Colonic mucosa (tissue), 4 donors: ENCODE results near the gene HNMT. TPM values are rescaled to one million over a fixed set of nuclear protein-coding genes. Genes with fewer than 3 reads are reported as not detected.

Experiments used
- DNase-seq: peaks from one replicate; pipeline ENCODE4 v3.0.0-alpha.2; 2020
- H3K27ac ChIP-seq: fragments of 200-600 bp; one replicate; pipeline ENCODE4 v1.8.0; 2021
- H3K27me3 ChIP-seq: fragments of 200-600 bp; one replicate; pipeline ENCODE4 v1.8.0; 2021
- H3K36me3 ChIP-seq: fragments of 200-600 bp; one replicate; pipeline ENCODE4 v1.8.0; 2021
- H3K4me1 ChIP-seq: fragments of 200-600 bp; one replicate; pipeline ENCODE4 v1.8.0; 2021; ENCODE audit warnings: mild to moderate bottlenecking
- H3K4me3 ChIP-seq: fragments of 200-600 bp; one replicate; pipeline ENCODE4 v1.8.0; 2021
- H3K9ac ChIP-seq, 2 donors: one replicate each; pipeline ENCODE4 v1.7.0; 2013; ENCODE audit warnings: control low read depth in 2 of 2, low read depth in 2 of 2, low read length in 2 of 2
- H3K9me3 ChIP-seq: fragments of 200-600 bp; one replicate; pipeline ENCODE4 v1.8.0; 2021
- CTCF ChIP-seq: fragments of 200-600 bp; IDR thresholded peaks from one replicate; pipeline ENCODE4 v1.8.0; 2022; ENCODE audit warnings: antibody characterized with exemption, mild to moderate bottlenecking
- intact Hi-C: fragments of 100-400 bp; cut with DNase I; formaldehyde crosslinking; loops from one replicate; pipeline ENCODE4 v1.14.1; 2022
- total RNA-seq, 2 donors: library from RNA; stranded (reverse); fragmentation: NEBNext Ultra II Directional in 1 of 2; extraction: Animal tissue kit (Norgen Biotek cat#: 25700) in 1 of 2; gene quantifications; one replicate each; pipeline ENCODE4 v1.2.1, GENCODE V29; 2021
- donor health status: healthy.
- donor health status: DM: no; HTN: no; CAD: no.
- donor health status: DM: no; HTN: no; CAD: no.

Gene HNMT
- total RNA-seq, 2 donors from 2014 or later: 62.2 to 82.1 TPM

DNA sequence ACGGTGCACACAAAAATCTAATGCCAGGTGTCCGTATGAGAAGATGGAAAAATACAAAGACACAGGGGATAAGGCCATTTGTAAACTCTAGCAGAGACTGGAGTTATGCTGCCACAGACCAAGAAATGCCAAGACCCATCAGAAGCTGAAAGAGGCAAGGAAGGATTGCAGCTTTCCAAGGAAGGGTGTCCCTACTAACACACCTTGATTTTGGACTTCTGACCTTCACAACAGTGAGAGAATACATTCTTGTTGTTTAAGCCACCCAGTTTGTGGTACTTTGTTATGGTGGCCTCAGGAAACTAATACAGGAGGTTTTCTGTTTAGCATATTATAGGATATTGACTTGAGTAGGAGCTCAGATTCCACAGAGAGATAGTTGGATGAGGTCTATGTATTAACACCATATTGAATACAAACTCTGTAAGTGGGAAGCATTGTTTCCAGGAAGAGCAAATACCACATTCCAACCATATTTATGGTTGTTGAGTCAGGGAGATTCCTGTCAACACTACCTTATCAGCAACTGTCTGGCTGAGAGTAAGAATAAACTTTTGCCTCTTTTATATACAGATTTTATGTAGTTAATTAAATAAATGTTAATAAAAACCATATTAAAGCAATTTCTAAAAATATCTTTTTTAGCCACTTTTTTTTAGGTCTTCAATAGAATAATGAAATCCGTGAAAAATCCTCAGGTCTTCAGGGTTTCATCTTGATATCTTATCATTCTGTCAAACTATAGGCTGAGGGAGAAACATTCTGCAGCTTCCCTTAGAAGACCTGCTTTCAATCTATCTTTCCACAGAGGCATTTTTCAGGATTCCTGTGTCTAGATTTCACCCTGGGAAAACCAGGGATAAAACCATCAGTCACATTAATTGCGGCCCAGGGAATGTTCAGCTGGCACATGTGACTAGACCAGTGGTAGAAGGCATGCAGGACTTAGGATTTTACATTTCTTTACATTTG lies 35.4 kb upstream of the HNMT start:
- Histone ChIP-seq H3K9me3 (no peaks in the 10 kb centered on the region), H3K9ac (no peak overlapping the region), H3K27me3 (no peaks in the 10 kb centered on the region), H3K36me3 (no peaks in the 10 kb centered on the region), H3K4me3 (no peak overlapping the region), H3K27ac (no peak overlapping the region), H3K4me1 (no peaks in the 10 kb centered on the region)
- no peak for TF ChIP-seq CTCF
- intact Hi-C loops: no loop called here
- DNase-seq: no peak

GRCh38 chr2:137929519-137929916 lies 34.8 kb upstream of the HNMT start:
- H3K4me1 ChIP-seq: no peaks in the 10 kb centered on the region
- no peak for DNase-seq
- H3K36me3 ChIP-seq: no peaks in the 10 kb centered on the region
- H3K27me3 ChIP-seq: no peaks in the 10 kb centered on the region
- no peak overlapping the region for H3K27ac ChIP-seq
- intact Hi-C loops: no loop called here
- TF ChIP-seq CTCF: no peak
- H3K9ac ChIP-seq: no peak overlapping the region
- H3K9me3 ChIP-seq: no peaks in the 10 kb centered on the region
- no peak overlapping the region for H3K4me3 ChIP-seq

GRCh38 chr2:137930146-137930545 lies 34.1 kb upstream of the HNMT start:
- no peak for DNase-seq
- H3K27ac ChIP-seq: no peak overlapping the region
- H3K36me3 ChIP-seq: no peaks in the 10 kb centered on the region
- no peak overlapping the region for H3K4me3 ChIP-seq
- H3K27me3 ChIP-seq: no peaks in the 10 kb centered on the region
- H3K4me1 ChIP-seq: no peaks in the 10 kb centered on the region
- no peak overlapping the region for H3K9ac ChIP-seq
- TF ChIP-seq CTCF: no peak
- intact Hi-C loops: no loop called here
- no peaks in the 10 kb centered on the region for H3K9me3 ChIP-seq

DNA sequence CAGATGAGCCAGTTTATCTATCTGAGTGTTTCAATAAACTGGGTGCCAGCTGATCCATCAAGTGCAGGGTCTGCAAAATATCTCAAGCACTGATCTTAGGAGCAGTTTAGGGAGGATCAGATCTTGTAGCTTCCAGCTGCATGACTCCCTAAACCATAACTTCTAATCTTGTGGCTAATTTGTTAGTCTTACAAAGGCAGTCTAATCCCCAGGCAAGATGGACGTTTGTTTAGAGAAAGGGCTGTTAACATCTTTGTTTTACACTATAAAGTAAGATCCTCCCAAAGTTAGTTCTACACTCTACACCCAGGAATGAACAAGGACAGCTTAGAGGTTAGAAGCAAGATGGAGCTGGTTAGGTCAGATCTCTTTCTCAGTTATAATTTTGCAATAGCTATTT lies 28.7 kb upstream of the HNMT start:
- H3K27me3 ChIP-seq: no peaks in the 10 kb centered on the region
- intact Hi-C loops: no loop called here
- TF ChIP-seq CTCF: no peak
- H3K9ac ChIP-seq: no peak overlapping the region
- no peaks in the 10 kb centered on the region for H3K36me3 ChIP-seq
- no peak overlapping the region for H3K4me3 ChIP-seq
- no peaks in the 10 kb centered on the region for H3K4me1 ChIP-seq
- no peaks in the 10 kb centered on the region for H3K9me3 ChIP-seq
- H3K27ac ChIP-seq: no peak overlapping the region
- DNase-seq: no peak

DNA sequence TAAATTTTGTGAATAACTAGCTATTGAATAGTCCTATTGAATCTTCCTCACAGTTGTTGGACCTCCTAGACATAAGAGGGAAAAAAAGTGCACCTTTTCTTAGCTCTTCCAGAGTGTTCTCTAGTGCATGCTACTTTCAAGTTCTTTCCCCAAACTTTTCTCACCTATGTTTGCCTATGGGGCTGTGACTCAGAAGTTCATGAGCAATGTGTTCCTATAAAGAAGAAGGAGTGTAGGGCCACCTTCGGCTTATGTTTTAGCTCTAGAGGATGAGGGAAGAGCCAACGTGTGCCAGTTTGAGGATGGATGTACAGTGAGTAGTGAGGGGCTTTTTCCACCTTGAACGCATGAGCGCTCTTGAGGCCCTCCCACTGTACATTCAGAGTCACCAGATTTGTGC lies 27.0 kb upstream of the HNMT start:
- intact Hi-C loops: no loop called here
- no peak overlapping the region for H3K4me3 ChIP-seq
- no peaks in the 10 kb centered on the region for H3K4me1 ChIP-seq
- no peaks in the 10 kb centered on the region for H3K36me3 ChIP-seq
- H3K9ac ChIP-seq: no peak overlapping the region
- H3K27me3 ChIP-seq: no peaks in the 10 kb centered on the region
- no peak for DNase-seq
- no peak overlapping the region for H3K27ac ChIP-seq
- no peak for TF ChIP-seq CTCF
- H3K9me3 ChIP-seq: no peaks in the 10 kb centered on the region
